Stimulated activated CD4-positive, alpha-beta T cell treated with anti-CD3 and anti-CD28 coated beads, Interleukin-2, amount 100 ng/mL, for 48 hours (primary cell): Measurements from ENCODE around the gene ACYP1.
"Not testable (repeated sequence)": the region's sequence is repeated elsewhere in the genome, so short reads cannot be mapped to it uniquely, and the experiment has no call there.

Experiments used
- DNase-seq, 2 donors: peaks; one replicate each; pipeline ENCODE4 v3.0.0-alpha.2; 2020

ACYP1 gene

DNA sequence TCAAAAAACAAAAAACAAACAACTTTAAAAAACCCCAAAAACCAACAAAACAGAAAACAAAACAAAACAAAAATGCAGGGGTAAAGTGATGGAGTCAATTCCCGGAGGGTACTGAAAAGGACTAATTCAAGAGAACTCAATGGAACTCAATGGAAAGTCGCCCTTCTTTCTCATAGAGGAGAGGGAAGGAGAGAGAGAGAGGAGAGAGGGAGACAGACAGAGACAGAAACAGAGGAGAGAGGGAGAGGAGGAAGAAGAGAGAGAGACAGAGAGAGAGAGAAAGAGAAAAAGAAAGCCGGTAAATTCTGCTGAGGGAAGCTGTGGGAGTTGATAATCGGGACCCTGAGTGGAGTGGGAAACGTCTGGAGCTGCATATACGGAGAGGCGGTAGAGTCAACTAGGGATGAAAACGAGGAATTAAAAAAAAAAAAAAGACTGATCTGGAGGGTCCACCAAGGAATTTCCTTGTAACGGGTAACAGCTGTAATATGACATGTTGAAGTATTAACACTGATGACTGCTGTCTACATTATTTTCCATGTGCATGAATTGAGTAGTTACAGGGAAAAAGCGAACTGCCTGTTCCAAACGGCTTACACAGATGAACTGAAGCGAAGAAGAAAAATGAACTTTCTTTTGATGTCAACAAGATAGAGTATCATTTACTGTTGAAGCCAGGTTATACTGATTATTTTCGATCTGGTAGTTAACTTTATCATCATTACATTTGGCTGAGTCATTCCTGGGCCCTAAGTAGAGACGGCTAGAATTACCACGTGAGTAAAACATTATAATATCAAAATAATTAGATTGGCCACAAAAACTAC, 4.7 kb upstream of the ACYP1 start:
- no peak for DNase-seq

DNA sequence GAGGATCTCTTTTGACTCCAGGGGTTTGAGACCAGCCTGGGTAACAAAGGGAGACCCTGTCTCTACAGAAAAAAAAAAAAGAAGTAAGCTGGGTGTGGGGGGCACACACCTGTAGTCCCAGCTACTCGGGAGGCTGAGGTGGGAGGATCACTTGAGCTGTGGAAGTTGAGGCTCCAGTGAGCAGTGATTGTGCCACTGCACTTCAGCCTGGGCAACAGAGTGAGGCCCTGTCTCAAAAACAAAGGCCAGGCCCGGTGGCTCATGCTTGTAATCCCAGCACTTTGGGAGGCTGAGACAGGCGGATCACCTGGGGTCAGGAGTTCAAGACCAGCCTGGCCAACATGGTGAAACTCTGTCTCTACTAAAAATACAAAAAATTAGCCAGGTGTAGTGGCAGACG, 3.9 kb upstream of the ACYP1 start:
- DNase-seq = not testable (repeated sequence)

DNA sequence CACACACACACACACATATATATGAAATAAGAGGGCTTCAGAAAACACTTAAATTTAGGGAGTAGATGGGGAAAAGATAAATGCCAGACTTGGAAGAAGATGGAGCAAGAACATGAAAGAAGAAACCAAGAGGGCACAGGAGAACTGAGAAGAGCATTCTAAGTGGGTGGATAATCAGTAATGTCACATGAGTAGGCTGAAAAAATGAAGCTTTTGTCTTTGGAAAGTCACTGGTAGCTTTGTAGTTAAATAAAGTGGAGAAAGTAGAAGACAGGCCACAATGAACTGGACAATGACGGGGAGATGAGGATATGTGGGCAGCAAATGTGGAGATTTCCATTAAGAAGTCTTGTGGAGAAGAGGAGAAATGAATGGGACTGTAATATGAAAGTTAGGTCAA, 3.4 kb upstream of the ACYP1 start:
- DNase-seq = no peak

DNA sequence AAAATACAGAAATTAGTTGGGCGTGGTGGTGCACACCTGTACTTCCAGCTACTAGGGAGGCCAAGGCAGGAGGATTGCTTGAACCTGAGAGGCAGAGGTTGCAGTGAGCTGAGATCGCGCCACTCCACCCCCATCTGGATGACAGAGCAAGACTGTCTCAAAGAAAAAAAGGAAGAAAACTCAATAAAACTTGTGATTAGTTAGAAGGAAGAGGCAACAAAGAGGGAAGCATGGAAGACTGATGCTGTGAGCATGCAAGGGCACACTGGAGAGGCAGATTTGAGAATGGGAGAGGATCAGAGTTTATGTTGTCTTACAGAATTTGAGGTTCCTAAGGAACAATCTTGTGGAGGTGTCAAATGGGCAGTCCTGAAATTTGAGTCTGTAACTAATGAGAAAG, 2.9 kb upstream of the ACYP1 start:
- no peak for DNase-seq

DNA sequence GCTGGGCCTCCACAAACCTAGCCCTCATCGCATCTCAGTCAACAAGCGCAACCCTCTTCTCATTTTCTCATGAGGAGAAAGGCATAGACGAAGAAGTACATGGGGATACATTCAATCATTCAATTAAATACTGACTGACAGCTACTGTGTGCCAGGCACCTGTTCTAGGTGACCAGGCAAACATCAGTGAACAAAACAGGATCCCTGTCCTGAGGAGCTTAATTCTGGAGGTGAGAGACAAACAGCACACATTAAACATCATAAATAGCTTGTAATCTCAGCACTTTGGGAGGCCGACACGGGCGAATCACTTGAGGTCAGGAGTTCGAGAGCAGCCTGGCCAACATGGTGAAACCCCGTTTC, 362 bp upstream of the ACYP1 start:
- DNase-seq = no peak

DNA sequence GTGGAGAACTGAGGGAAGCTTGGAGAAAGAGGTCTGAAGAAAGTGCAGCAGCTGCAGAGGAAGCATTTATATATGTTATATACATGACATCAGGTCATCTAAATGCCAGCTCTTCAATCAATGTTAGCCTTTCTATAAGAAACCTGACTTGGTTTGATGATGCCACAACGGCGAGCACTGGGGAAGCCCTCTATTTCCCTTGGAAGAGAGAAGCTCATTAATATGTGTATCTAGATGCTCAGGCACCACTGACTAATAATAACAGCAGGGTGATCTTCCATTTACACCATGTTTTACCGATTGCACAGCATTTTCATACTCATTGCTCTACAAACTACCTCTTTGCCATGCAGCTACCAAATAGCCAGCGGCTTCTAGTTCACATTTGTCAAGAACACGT, 811 bp downstream of the ACYP1 start:
- DNase-seq = no peak

DNA sequence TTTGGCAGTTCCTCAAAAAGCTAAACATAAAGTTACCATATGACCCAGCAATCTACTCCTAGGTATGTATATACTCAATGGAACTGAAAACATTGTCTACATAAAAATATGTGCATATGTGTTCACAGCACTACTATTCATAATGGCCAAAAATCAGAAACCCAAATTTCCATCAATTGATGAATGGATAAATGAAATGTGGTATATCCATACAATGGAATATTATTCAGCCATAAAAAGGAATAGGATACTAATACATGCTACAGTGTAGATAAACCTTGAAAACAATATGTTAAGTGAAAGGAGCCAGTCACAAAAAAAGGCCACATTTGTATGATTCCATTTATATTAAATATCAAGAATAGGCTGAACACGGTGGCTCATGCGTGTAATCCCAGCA, 3.4 kb downstream of the ACYP1 start:
- no peak for DNase-seq

DNA sequence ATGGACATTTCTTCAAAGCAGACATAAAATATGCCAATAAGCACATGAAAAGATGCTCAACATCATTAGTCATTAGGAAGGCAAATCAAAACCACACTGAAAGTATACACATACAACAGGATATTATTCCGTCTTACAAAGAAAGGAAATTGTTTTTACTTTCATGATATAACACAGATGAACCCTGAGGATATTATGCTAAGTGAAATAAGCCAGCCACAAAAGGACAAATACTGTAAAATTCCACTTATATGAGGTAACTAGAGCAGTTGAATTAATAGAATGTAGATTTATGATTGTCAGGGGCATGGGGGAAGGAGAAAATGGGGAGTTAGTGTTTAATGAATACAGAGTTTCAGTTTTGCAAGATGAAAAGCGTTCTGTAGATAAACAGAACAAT, 4.2 kb downstream of the ACYP1 start:
- no peak for DNase-seq

DNA sequence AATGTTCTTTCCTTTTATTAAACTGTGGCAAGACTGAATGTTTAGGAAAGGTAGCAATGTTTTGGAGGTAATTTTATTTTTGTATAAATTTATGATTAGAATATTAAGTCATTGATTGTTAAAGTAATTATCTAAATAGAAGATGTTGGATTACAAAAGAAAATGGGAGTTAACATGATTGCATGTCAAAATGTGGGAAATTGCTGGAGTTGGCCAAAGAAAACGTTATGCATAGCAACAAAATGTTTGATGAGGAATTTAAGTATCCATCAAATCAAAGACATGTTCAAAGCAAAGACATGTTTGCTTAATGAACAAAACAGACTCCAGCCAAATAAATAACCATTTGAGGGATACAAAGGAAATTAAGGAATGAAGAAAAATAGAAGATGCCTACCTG, 9.4 kb downstream of the ACYP1 start:
- no peak for DNase-seq

DNA sequence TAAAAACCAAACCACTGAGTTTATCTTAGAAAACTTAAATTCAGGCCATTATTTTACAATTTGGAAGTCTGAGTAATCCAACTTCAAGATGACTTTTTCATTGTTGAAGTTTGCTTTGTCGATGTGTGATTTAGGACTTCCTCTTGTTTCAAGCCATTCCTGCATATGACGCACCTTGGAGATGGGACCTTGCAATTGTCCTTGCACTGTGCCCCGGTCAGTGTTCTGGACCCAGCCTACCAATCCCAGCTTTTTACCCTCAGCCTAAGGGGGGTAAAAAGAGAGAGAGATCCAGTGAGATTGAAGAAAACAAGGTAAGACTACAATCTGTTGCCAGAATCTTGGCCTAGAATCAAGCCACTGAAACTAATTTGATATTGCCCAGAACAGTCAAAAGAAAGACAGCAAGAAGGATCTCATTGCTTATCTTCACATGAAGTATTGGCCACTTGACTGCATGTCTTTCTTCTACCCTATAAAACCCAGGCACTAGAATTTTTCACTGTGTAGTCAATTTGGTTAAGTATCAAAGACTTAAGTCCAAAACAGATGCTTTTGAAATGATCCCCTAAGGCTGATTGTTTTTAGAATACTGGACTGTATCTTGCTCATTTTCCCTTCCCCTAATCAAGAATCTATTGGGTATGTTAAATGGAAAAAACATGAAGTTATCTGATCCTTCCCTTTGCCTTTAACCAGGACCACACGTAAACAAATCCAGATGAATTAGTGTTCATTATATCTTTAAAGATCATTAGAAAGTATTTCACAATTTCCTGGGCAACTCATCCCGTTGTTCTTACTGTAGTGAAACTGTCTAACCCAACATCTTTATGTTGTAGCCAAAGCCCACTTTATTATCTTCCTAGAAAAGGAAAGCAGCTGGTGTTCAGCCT, 10.2 kb downstream of the ACYP1 start:
- no peak for DNase-seq

DNA sequence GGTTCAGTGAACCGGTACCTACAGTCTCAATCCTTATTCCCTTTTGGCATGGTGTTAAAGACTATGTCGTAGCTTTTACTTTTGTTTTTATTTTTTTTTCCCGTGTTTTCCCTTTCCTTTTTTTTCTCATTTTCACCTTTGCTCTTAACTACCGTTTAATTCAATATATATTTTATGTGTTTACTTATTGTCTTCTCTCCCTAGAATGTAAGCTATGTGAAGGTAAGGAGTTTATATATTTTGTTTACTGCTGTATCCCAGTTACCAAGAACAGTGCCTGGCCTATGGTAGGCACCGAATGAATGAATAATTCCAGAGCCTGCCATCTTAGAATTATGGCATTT, 12.3 kb downstream of the ACYP1 start:
- DNase-seq = no peak

DNA sequence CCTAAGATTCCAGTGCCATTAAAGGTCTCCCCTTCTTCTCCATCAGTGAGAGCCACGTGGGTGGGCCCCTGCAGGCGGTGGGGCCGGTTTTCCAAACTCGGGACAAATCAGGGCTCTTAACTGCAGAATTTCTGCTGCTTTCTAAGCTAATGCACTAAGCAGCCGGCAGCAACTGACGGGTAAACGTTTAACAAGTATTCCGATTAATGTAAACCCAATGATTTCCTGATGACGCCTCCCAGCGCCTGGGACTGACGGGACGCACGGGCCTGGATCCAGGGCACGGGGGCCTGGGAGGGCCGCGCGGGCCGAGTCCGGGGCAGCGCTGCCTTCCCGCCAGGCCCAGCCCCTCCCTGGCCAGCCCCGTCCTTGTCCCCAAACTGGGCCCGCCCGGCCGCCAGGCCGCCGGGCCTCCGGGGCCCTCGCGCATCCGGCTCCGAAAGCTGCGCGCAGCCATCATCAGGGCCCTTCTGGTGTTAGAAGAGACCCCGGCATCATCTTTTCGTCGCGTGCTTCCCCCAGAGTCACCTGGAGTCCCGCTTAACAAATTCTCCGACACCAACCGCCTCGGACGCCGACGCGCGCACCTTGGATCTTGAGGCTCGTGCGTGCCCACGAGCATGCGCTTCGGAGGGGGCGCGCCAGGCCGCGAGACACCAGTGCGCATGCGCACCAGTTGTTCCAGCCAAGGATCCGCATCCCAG, 12.8 kb downstream of the ACYP1 start, which contains the start of gene MLH3:
Gene MLH3, minus strand, starts transcription at position 616 of the 704 bp plus-strand sequence. CDS start 1,812 bp downstream, outside the sequence.
- DNase-seq = peak; percentile 70 to 73

DNA sequence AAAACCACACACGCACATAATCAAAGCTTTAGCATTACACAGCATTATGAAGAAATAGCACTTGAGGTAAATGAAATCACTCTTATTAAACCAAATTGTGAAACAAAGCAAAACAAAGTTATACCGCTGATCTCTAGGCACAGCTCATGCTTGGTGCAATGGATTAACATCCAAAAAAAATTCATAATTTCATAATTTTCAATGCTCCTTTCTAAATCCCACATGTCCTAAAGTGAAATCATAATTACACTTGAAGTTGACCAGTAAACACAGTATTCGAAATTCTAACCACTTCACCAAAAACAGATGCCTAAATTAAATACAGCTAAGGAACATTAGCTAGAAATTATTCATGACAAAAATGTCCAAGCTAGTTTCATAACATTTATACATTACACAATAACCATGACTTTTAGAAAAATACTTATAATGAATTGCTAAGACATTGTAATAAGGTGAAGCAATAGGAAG, 14.1 kb downstream of the ACYP1 start:
- DNase-seq = no peak

DNA sequence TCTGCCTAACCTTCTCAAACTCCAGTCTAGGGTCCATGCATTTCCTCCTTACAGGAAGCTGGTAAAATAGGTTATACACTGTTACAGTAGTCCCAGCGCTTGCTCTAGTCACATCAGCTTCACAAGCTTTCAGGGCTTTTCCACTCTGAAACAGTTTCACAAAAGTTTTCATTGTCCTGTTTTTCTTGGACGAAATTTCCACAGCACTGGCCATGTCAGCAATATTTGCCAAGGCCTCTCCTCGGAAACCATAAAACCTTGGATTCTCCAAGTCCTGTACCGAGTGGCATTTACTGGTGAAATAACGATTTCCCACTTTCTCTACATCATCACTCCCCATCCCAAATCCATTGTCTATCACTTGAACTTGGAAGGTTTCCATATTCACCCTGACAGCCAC, 14.7 kb downstream of the ACYP1 start:
- DNase-seq = no peak

DNA sequence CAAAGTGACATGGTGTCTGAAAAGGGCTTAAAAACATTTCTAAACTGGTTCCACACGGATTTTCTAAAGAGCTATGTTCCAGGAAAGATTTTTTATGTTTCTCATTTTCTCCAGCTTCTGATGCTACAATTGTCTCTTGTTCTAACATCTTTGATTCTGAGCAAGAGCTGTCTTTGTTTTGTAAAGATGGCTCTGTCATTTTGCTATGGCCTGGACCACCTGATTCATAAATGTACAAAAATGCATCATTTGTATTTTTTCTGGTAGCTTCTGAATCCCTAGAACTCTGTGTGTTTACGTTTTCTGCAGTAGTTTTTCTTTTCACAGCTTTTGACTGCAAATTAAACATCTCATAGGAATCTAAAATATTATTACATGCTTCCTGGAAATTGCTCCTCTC, 15.7 kb downstream of the ACYP1 start:
- no peak for DNase-seq

DNA sequence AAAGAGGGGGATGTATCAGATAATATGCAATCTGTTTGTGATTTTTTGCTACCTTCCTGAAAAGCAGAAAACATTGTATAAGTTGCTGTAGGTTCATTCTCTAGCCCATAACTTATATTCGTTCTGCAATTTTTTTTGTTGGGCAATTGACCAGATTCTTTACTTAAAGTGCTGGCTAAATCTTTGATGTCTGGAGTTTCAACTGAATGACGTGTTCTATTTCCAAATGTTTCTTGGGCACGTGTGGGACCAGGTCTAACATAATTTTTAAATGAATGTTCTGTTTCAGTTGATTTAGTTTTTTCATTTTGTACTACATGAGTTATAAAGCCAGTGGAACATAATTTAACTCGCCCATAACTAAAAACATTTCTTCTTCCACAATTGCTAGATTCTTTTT, 16.3 kb downstream of the ACYP1 start:
- no peak for DNase-seq

DNA sequence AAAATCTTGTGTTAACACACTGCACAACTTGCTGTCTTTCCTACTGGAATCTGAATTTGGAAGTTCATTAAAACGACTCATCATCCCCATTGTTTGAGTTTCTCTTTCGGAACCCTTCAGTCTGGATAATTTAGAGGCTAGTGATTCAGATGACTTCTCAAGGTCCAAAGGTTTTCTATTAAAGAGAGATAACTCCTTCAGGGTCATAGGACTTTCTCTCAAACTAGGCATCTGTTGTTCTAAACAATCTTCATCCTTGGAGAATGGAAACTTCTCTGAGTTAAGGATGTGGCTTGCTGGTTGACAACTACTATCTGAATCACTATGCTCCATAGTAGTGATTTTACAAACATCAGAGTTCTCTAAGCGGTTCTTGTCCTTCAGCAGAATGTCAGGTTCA, 16.9 kb downstream of the ACYP1 start:
- DNase-seq = no peak

DNA sequence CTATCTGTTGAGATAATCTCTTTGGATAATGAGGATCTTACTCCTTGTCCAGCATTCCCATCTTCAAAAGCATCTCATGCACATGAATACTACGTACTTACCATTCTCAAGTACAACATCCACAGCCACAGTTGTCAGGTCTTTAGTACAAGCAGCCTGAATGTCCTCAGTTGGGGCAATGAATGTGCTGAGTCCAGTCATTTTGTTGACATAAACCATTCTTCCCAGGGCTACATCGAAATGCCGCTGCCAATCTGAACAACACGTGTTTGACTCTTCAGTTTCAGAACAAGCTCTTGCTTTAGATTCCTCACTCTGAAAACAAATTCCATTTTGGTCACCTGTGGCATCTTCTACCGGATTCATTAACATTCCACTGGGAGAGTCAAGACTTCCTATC, 17.5 kb downstream of the ACYP1 start:
- DNase-seq = no peak

DNA sequence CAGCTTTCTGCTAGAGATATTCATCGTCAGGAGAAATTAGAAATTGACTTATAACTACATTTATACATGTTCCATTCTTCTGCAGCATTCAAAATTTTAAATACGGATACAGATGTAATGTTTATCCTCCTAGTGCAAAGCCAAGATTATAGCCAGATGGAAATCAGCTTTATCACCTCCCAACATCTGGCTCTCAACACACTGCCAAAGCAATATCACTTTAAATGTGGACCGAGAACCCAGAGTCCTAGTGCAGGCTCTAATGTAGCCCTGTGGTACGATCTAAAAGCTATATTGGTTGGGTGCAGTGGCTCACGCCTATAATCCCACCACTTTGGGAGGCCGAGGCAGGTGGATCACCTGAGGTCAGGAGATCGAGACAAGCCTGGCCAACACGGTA, 19.1 kb downstream of the ACYP1 start:
- no peak for DNase-seq

DNA sequence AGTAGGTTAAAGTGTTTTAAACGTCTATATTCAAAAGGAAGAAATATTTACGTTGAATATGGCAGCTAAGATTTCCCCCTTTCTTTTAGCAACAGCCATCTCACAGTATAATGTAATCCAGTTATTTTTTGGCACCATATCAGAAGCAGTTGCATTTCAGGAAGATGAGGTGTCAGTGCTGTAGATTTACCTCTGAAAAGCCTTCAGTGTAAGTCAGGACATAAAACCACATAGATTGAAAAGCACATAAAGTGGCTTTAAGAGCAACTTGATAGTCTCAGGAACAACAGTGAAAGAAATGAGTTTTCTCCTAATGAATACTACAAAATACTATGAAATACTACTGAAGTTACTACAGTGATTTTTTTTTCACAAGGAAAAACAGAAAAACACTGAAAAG, 19.5 kb downstream of the ACYP1 start:
- no peak for DNase-seq

DNA sequence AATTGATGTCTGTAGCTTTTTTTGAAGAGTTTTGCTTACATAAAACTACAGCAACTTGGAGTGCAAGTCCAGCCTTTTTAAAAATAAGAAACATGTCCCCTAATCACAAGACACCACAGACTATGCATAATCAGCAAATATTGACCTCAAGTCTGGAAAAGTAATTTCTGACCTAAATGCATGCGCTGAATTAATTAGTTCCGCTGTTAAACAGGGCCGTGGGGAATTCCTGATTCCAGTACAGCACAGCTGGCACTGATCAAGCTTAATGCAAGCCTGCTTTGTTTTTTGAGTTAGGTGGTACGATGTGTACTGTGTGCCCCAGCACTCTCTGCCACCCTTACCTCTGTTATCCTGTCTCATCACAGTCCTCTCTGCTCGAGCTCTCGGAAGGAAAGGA, 21.8 kb downstream of the ACYP1 start:
- no peak for DNase-seq

DNA sequence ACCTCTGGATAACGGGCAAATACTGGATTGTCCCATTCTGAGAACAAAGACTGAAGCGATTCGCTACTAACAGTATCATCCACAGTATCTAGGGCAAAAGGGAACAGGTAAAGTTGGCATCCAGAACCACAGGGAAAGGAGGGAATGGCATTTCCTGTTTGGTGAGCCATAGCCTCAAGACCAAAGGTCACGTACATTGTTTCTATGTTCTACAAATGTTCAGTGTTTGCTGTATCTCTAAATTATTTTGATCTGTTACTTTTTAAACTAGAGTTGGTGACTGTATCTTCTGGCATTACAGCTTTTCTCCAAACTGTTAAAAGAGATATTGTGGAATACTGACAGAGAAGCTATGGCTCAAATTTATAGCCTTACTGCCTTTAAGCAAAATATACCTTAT, 22.2 kb downstream of the ACYP1 start:
- no peak for DNase-seq

DNA sequence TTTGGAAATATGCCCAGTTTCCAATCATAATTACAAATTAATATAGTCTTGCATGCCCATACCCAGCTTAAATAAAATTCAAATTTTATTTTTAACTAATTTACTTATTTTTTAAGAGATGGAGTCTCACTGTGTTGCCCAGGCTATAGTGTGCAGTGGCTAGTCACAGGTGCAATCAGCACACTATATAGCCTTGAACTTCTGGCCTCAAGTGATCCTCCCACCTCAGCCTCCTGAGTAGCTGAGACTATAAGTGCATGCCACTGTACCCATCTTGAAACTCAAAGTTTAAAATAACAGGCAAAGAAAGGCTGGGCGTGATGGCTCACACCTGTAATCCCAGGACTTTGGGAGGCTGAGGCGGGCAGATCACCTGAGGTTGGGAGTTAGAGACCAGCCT, 22.9 kb downstream of the ACYP1 start:
- no peak for DNase-seq

DNA sequence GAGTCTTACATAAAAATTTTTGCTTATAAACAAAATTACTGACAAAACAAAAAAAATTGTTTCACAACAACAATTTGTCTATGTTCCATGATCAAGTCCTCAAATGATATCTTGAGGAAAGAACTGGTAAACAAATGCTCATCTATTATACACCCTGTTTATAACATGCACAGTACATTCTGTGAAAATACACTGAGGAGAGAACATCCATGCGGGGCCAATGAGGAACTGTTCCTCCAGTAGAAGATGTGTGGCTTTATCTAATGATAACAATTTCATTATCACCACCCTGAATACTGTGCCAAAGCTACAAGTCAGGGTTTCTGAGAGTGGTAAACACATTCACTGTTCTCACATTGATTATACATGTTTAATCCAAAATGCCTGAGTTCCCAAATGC, 23.3 kb downstream of the ACYP1 start:
- no peak for DNase-seq
